Loucy (cell line): ENCODE results near the gene MIGA2.

Experiments used
- EZH2phosphoT487 ChIP-seq: fragments of 200-600 bp; IDR thresholded peaks from 2 replicates; pipeline ENCODE4 v1.6.1; 2018; ENCODE audit warnings: antibody characterized with exemption, mild to moderate bottlenecking, moderate library complexity, borderline replicate concordance
- TF ChIP-seq, protein P1 (sequence below): fragments of 200-600 bp; sonication (generic); conservative IDR thresholded peaks from 2 replicates; pipeline ENCODE4 v1.5.1; 2014; ENCODE audit warnings: mild to moderate bottlenecking, antibody characterized with exemption, low read length

DNA sequence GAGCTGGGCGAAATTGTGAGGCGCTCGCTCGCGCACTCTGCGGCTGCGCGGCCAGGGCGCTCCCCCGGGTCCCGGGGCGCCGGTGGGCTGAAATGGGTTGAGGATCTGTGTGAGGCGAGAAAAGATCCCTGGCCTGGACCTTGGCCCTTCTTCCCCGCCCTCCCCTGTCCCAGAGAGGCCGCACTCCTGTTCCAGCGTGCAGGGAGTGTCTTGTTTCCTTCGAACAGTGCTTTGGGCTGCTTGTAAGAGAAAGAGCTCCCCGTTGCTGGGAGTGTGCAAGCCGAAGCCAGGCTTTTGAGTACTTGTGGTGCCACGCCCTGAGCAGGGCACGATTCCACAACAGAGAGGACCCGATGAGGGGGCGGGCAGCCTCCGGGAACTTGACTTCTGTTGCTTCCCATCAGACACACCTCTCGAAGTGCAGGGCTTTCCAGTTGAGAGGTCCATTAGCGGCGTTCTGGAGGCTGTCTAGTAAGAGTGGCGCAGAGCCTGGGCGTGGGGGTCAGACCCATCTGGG lies 45.0 kb downstream of the MIGA2 start:
- TF ChIP-seq, protein P1, sequence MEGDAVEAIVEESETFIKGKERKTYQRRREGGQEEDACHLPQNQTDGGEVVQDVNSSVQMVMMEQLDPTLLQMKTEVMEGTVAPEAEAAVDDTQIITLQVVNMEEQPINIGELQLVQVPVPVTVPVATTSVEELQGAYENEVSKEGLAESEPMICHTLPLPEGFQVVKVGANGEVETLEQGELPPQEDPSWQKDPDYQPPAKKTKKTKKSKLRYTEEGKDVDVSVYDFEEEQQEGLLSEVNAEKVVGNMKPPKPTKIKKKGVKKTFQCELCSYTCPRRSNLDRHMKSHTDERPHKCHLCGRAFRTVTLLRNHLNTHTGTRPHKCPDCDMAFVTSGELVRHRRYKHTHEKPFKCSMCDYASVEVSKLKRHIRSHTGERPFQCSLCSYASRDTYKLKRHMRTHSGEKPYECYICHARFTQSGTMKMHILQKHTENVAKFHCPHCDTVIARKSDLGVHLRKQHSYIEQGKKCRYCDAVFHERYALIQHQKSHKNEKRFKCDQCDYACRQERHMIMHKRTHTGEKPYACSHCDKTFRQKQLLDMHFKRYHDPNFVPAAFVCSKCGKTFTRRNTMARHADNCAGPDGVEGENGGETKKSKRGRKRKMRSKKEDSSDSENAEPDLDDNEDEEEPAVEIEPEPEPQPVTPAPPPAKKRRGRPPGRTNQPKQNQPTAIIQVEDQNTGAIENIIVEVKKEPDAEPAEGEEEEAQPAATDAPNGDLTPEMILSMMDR = no peak
- no peak for TF ChIP-seq EZH2phosphoT487
